Keratinocyte (primary cell): Measurements from ENCODE around the gene GRAMD1B. TPM values are rescaled to one million over a fixed set of nuclear protein-coding genes. Genes with fewer than 3 reads are reported as not detected.

Source experiments
- DNase-seq: peaks from one replicate; pipeline ENCODE4 v3.0.0-alpha.2; 2011; ENCODE audit warnings: low read depth, missing footprints, low spot score
- FAIRE-seq: peaks from 2 replicates; lab custom pipeline; 2011; peaks lifted over from hg19 to GRCh38; lab: Jason Lieb, UNC
- H2AFZ ChIP-seq: 2 replicates; pipeline ENCODE4 v1.6.0; 2012; ENCODE audit warnings: low read length, control low read depth, inconsistent platforms; ENCODE audit not compliant: control insufficient read depth
- H3K27ac ChIP-seq: 2 replicates; pipeline ENCODE4 v1.5.1; 2011; ENCODE audit warnings: low read length; ENCODE audit not compliant: control insufficient read depth, insufficient read depth
- H3K27me3 ChIP-seq: 3 replicates; pipeline ENCODE4 v1.6.0; 2011; ENCODE audit warnings: low read length; ENCODE audit not compliant: control insufficient read depth, insufficient read depth; ENCODE audit errors: extremely low read depth
- H3K36me3 ChIP-seq, 2 experiments: 2 replicates in 1 of 2; 3 replicates in 1 of 2; pipeline ENCODE4 v1.5.1; 2011; ENCODE audit warnings: low read length in 2 of 2, mild to moderate bottlenecking in 1 of 2; ENCODE audit not compliant: control insufficient read depth in 2 of 2, insufficient read depth in 2 of 2; ENCODE audit errors: extremely low read depth in 1 of 2
- H3K4me1 ChIP-seq: 3 replicates; pipeline ENCODE4 v1.5.1; 2011; ENCODE audit warnings: low read length; ENCODE audit not compliant: control insufficient read depth, insufficient read depth; ENCODE audit errors: extremely low read depth
- H3K4me2 ChIP-seq: 3 replicates; pipeline ENCODE4 v1.6.0; 2011; ENCODE audit warnings: low read depth, low read length; ENCODE audit not compliant: control insufficient read depth, insufficient read depth; ENCODE audit errors: extremely low read depth
- H3K4me3 ChIP-seq, 3 experiments: fragments of 200-600 bp in 1 of 3; sonication (generic) in 1 of 3; 2 replicates in 2 of 3; 3 replicates in 1 of 3; pipeline ENCODE4 v1.5.1; 2011 to 2016; ENCODE audit warnings: low read length in 3 of 3, mild to moderate bottlenecking in 3 of 3, control low read depth in 2 of 3, inconsistent platforms in 1 of 3, low read depth in 1 of 3, mixed read lengths in 1 of 3, mixed run types in 1 of 3, moderate library complexity in 1 of 3; ENCODE audit not compliant: control insufficient read depth in 2 of 3, insufficient read depth in 2 of 3; ENCODE audit errors: extremely low read depth in 1 of 3
- H3K79me2 ChIP-seq: 2 replicates; pipeline ENCODE4 v1.6.0; 2012; ENCODE audit warnings: low read length; ENCODE audit not compliant: control insufficient read depth, insufficient read depth
- H3K9ac ChIP-seq: 3 replicates; pipeline ENCODE4 v1.6.0; 2011; ENCODE audit warnings: low read length; ENCODE audit not compliant: control insufficient read depth, insufficient read depth; ENCODE audit errors: extremely low read depth
- H3K9me1 ChIP-seq: 3 replicates; pipeline ENCODE4 v1.6.0; 2011; ENCODE audit warnings: low read length; ENCODE audit not compliant: control insufficient read depth, insufficient read depth; ENCODE audit errors: extremely low read depth
- H3K9me3 ChIP-seq: 2 replicates; pipeline ENCODE4 v1.5.1; 2012; ENCODE audit warnings: low read depth, low read length; ENCODE audit not compliant: control insufficient read depth
- H4K20me1 ChIP-seq: 3 replicates; pipeline ENCODE4 v1.6.0; 2011; ENCODE audit warnings: low read length; ENCODE audit not compliant: control insufficient read depth, insufficient read depth; ENCODE audit errors: extremely low read depth
- CTCF ChIP-seq, 3 experiments: IDR thresholded peaks in 1 of 3; conservative IDR thresholded peaks in 1 of 3; optimal IDR thresholded peaks in 1 of 3; 2 replicates in 2 of 3; 3 replicates in 1 of 3; pipeline versions ENCODE3 to v1.5.1; 2011; ENCODE audit warnings: low read length in 3 of 3, mild to moderate bottlenecking in 3 of 3, moderate library complexity in 2 of 3, control low read depth in 1 of 3, inconsistent platforms in 1 of 3; ENCODE audit not compliant: insufficient read depth in 2 of 3; ENCODE audit errors: extremely low read depth in 1 of 3
- EZH2 ChIP-seq: IDR thresholded peaks from one replicate; pipeline ENCODE4 v1.6.1; 2012; ENCODE audit warnings: inconsistent platforms, mild to moderate bottlenecking, low read length, moderate library complexity
- dilution Hi-C: fragments of 300-500 bp; cut with MboI; formaldehyde crosslinking; loops from one replicate; pipeline ENCODE4 v1.7.0; 2020; ENCODE audit warnings: low sequenced_read_pairs; ENCODE audit not compliant: extremely low pct_ligation_motif_present
- polyA plus RNA-seq, 5 experiments: library from polyadenylated mRNA; depleted of rRNA in 3 of 5; stranded (reverse) in 3 of 5; stranded (forward) in 1 of 5; unstranded in 1 of 5; fragments of >200 nt; gene quantifications; 1 replicate in 1 of 5; 2 replicates in 3 of 5; 3 replicates in 1 of 5; pipeline versions ENCODE4 v1.2.1 to v1.2.3, GENCODE V29; 2011 to 2012; ENCODE audit warnings: missing spikeins in 2 of 5, low read depth in 1 of 5, low replicate concordance in 1 of 5

The GRAMD1B gene
- polyA plus RNA-seq, 1 donor (not counting 4 experiments of a cell fraction or from before 2014, with no cell fraction given), result 0.04 TPM

GRCh38 chr11:123547180-123547579 is 117.1 kb downstream of the GRAMD1B start:
- Histone ChIP-seq H3K27me3 (no peaks in the 10 kb centered on the region), H3K4me3 (no peak overlapping the region), H3K79me2 (no peaks in the 10 kb centered on the region), H3K4me2 (no peak overlapping the region), H3K9me1 (no peaks in the 10 kb centered on the region), H3K9me3 (no peaks in the 10 kb centered on the region), H3K27ac (no peak overlapping the region), H3K36me3 (no peaks in the 10 kb centered on the region), H3K4me1 (peaks cover 7% of the 10 kb centered on the region), H2AFZ (no peak overlapping the region), H3K9ac (no peak overlapping the region), H4K20me1 (no peaks in the 10 kb centered on the region)
- DNase-seq (no peak), FAIRE-seq (no peak)
- TF ChIP-seq EZH2, result no peak
- TF ChIP-seq CTCF (optimal IDR thresholded peaks at IDR 0.05 in 1 of 3, IDR thresholded peaks at IDR 0.05 in 1 of 3, conservative IDR thresholded peaks at IDR 0.05 in 1 of 3; ENCODE audit: extremely low read depth in 1 of 3, insufficient read depth in 2 of 3, low read length in 3 of 3), result no peak
- dilution Hi-C loops, result no loop called here

DNA sequence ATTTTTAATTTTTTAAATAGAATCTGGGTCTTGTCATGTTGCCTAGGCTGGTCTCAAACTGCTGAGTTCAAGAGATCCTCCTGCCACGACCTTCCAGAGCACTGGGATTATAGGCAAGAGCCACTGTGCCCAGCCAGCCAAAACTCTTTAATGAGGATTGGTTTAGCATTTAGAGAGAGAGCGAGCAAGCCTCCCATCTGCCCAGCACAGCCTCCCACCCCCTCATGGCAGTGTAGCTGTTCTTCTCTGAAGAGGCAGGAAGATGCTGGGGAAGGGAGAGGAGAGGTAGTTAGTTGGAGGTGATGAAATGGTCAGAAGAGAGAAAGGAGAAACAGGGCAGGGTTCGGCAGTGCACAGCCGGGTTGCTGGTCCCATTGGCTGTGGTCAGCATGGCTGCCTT is 118.7 kb downstream of the GRAMD1B start:
- dilution Hi-C loops, result no loop called here
- peaks cover 4% of the 10 kb centered on the region for H3K4me1 ChIP-seq
- no peak overlapping the region for H2AFZ ChIP-seq
- no peak overlapping the region for H3K4me3 ChIP-seq
- no peaks in the 10 kb centered on the region for H3K79me2 ChIP-seq
- TF ChIP-seq EZH2 (no peak), CTCF (optimal IDR thresholded peaks at IDR 0.05 in 1 of 3, IDR thresholded peaks at IDR 0.05 in 1 of 3, conservative IDR thresholded peaks at IDR 0.05 in 1 of 3; ENCODE audit: extremely low read depth in 1 of 3, insufficient read depth in 2 of 3, low read length in 3 of 3) (no peak)
- no peaks in the 10 kb centered on the region for H4K20me1 ChIP-seq
- no peak overlapping the region for H3K27ac ChIP-seq
- FAIRE-seq (no peak), DNase-seq (no peak)
- no peaks in the 10 kb centered on the region for H3K9me1 ChIP-seq
- no peak overlapping the region for H3K4me2 ChIP-seq
- no peaks in the 10 kb centered on the region for H3K36me3 ChIP-seq
- H3K27me3 ChIP-seq, result no peaks in the 10 kb centered on the region
- no peak overlapping the region for H3K9ac ChIP-seq
- H3K9me3 ChIP-seq, result no peaks in the 10 kb centered on the region
